CD4-positive, alpha-beta T cell treated with Interleukin-15 for 1 hour (primary cell): Measurements from ENCODE around the gene ZNF837.
"Not testable (repeated sequence)": the region's sequence is repeated elsewhere in the genome, so short reads cannot be mapped to it uniquely, and the experiment has no call there.

Experiments
- DNase-seq: peaks from one replicate; pipeline ENCODE4 v3.0.0-alpha.2; 2020

ZNF837 gene

DNA sequence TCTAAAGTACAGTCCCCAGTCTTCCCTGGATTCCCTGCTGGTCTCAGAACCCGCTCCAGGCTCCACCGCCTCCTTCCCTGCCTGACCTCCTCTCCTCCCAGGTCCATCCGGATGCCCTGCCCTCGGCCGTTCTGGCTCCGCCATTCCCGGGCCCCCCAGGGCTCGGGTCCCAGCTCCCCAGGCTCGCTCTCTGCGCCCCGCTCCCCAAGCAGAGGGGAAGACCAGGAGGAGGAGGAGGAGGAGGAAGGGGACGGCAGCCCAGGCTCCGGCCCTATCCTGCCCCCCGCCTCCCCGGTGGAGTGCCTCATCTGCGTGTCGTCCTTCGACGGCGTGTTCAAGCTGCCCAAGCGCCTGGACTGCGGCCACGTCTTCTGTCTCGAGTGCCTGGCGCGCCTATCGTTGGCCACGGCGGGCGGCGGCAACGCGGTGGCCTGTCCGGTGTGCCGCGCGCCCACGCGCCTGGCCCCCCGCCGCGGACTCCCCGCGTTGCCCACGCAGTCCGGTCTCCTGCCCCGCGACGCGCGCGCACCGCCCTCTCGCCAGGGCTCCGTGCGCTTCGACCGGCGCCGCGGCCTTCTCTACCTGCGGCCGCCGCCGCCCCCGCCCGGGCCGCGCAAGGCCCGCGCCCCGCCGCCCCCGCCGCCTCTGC, 15.3 kb upstream of the ZNF837 start:
- DNase-seq: no peak

- no peak for DNase-seq
Observed at GRCh38 chr19:58395220-58395978, 14.6 kb upstream of the ZNF837 start, which contains the start of gene RNF225. TSS of gene RNF225 (plus strand) at chr19:58395656. CDS start at chr19:58396090, 434 bp downstream.

- DNase-seq: no peak
Observed at GRCh38 chr19:58394821-58395219, 14.0 kb upstream of the ZNF837 start.

DNA sequence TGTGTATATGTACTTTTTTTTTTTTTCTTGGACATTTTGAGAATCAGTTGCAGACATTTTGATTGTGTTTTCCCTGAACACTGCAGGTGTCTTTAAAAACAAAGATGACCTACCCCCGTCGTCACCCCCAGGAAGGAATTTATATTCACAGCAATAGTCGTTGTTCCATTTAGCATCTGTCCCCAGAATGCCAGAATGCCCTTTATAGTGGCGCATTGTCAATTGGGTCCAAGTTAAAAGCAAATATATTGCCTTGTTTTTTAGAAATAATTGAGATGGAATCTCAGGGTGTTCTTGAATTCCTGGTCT, 12.8 kb upstream of the ZNF837 start:
- DNase-seq: no peak

- DNase-seq: no peak
Observed at GRCh38 chr19:58392945-58393724, 12.3 kb upstream of the ZNF837 start.

- no peak for DNase-seq
Observed at GRCh38 chr19:58388175-58388526, 7.3 kb upstream of the ZNF837 start.

- no peak for DNase-seq
Observed at GRCh38 chr19:58387338-58388174, 6.7 kb upstream of the ZNF837 start.

DNA sequence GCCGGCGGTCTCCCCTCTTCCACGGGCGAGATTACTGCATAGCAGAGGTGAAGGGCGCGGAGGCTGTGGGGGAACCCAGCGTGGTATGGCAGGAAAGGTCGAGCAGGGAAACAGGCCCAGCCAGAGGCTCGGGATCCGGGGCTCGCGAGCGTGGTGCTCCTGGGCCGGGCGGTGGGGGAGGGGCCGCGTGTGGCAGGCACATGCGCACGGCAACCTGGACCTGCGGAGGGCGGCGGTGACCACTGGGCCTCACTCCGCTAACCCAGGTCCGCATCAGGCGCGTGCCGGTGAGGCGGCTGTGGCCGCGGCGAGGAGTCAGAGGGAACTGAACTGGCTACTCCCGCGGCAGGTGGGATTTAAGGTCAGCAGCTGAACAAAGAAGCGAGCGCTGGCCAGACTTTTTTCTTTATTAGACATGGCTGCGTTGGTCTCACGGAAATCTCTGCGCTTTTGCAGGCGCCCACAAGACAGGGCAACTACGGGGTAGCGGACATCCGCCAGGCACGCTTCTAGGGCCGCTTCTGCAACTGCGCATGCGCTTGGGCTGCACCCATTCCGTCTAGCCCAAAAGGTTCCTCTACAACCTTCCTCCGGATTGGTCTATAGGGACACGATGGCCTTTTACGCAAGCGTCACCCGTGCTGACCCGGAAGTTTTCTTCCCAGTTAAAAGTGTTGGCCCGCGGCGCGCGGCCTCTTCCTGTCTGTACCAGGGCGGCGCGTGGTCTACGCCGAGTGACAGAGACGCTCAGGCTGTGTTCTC, 5.9 kb upstream of the ZNF837 start, which contains the start of gene RPS5:
RPS5 (plus strand) TSS at position 694 of the 762 bp plus-strand sequence. CDS start 869 bp downstream, outside the sequence.
- peak; percentile 99 for DNase-seq

- DNase-seq: no peak
Observed at GRCh38 chr19:58385891-58386575, 5.2 kb upstream of the ZNF837 start.

DNA sequence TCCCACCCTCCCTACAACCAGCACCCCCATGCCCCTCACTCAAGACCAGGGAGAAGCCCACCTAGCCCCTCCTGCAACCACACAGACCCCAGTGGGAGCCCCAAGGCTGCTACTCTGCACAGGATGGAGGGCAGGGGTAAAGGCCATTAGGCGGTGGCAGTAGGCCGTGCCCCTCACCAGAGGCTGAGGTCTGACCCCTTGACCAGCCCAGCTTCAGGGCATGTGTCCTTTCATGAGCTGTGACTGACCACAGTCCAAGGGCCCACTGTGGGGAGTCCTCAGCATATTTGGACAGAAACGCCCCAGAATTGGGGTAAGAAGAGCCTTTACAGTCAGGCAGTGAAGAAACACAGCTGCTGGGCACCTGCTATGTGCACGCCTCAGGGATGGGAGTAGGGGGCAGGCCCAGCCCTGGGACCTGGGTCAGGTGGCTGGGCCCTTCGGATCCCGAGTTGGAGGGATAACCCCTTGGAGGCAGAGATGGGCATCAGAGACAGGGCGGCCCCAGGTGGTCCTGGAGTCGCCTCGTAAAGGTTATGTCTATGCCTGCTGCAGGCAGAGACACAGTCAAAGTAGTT, 4.6 kb upstream of the ZNF837 start:
- DNase-seq: no peak

- no peak for DNase-seq
Observed at GRCh38 chr19:58382997-58383603, 2.3 kb upstream of the ZNF837 start.

- no peak for DNase-seq
Observed at GRCh38 chr19:58381460-58382212, 806 bp upstream of the ZNF837 start.

GRCh38 chr19:58380037-58380661, 681 bp downstream of the ZNF837 start:
- no peak for DNase-seq

DNA sequence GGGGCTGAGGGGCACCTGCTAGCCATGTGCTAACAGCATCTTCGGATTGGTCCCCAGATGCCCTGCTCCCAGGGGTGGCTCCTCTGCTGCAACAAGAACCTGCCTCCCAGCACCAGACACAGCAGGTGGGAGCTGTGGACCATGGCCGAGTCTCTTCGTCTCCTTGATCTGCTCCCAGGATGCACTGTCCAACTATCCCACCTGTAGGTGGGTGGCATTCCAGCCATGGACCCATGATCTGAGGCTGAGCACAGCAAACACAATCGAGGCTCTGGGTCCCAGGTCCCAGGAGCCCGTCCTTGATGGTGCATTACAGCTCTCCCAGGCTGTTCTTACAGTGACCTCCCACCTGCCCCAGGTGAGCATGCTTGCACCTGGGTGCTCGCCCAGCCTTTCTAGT, 1.6 kb downstream of the ZNF837 start:
- DNase-seq: no peak

DNA sequence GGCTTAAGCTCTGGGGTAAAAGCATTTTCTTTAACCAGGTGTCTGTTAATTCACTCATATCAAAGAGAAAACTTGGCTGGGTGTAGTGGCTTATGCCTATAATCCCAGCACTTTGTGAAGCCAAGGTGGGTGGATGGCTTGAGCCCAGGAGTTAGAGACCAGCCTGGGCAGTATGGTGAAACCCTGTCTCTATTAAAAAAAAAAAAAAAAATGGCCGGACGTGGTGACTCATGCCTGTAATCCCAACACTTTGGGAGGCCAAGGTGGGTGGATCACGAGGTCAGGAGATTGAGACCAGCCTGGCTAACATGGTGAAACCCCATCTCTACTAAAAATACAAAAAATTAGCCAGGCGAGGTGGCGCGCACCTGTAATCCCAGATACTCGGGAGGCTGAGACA, 4.1 kb downstream of the ZNF837 start:
- DNase-seq: not testable (repeated sequence)

GRCh38 chr19:58374200-58374599, 6.6 kb downstream of the ZNF837 start:
- DNase-seq: no peak

DNA sequence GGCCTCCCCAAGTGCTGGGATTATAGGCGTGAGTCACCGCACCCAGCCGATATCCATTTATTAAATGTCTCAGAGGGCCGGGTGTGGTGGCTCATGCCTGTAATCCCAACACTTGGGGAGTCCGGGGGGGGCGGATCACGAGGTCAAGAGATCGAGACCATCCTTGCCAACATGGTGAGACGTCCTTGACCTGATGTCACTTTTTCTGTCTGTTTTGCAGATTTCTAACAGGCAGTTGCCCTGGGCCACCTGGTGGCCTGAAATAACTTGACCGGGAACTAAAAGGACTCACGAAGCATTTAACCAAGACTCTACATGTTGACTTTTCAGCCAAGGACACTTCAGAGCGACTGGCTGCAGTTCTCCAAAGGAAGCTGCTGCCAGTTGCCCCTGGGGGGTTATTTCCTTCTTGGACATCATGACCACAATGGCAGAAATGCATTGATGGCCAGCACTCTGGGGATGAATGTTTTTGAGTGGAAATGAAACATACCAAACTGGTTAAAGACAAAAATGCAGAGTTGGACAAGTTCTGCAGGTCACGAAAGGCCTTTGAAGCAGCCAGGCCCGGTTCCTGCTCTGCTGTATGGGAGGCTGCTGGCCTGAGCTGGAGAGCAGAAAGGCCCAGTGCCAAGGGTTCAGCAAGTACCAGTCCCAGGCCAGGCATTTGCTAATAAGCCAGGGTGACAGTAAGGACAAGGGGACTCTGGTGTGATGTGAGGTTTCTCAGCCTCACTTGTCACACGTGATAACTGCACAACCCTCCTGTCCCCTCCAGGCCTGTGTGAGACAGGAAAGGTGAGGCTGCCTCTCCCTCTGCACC, 8.3 kb downstream of the ZNF837 start:
- DNase-seq: no peak

- no peak for DNase-seq
Observed at GRCh38 chr19:58368561-58369360, 12.1 kb downstream of the ZNF837 start.
